Osteoblast (primary cell): ENCODE results near the gene PHF2. TPM values are rescaled to one million over a fixed set of nuclear protein-coding genes. Genes with fewer than 3 reads are reported as not detected.

Experiments
- DNase-seq: peaks from one replicate; pipeline ENCODE4 v3.0.0; 2011; ENCODE audit warnings: low spot score, mixed read lengths; ENCODE audit not compliant: insufficient read length; ENCODE audit errors: missing footprints
- H2AFZ ChIP-seq: 2 replicates; pipeline ENCODE4 v1.6.0; 2011; ENCODE audit warnings: mild to moderate bottlenecking, low read length
- H3K27ac ChIP-seq: 2 replicates; pipeline ENCODE4 v1.5.1; 2011; ENCODE audit warnings: mild to moderate bottlenecking, low read depth, low read length, moderate library complexity
- H3K27me3 ChIP-seq: 2 replicates; pipeline ENCODE4 v1.6.0; 2012; ENCODE audit warnings: mild to moderate bottlenecking, control low read depth, inconsistent platforms, low read length, moderate library complexity; ENCODE audit not compliant: insufficient read depth
- H3K36me3 ChIP-seq: 2 replicates; pipeline ENCODE4 v1.5.1; 2011; ENCODE audit warnings: mild to moderate bottlenecking, low read length, control low read depth, moderate library complexity; ENCODE audit not compliant: insufficient read depth
- H3K4me1 ChIP-seq: 2 replicates; pipeline ENCODE4 v1.5.1; 2011; ENCODE audit warnings: mild to moderate bottlenecking, low read length, control low read depth, moderate library complexity; ENCODE audit not compliant: insufficient read depth
- H3K4me2 ChIP-seq: 2 replicates; pipeline ENCODE4 v1.6.0; 2011; ENCODE audit warnings: mild to moderate bottlenecking, low read length; ENCODE audit not compliant: insufficient read depth
- H3K4me3 ChIP-seq: fragments of 200-600 bp; sonication (generic); 3 replicates; pipeline ENCODE4 v1.5.1; 2012; ENCODE audit warnings: mild to moderate bottlenecking, low read length, inconsistent platforms; ENCODE audit not compliant: insufficient read depth
- H3K79me2 ChIP-seq: 2 replicates; pipeline ENCODE4 v1.6.0; 2012; ENCODE audit warnings: mild to moderate bottlenecking, low read length, control low read depth, inconsistent platforms; ENCODE audit not compliant: insufficient read depth
- H3K9me3 ChIP-seq: 2 replicates; pipeline ENCODE4 v1.5.1; 2011; ENCODE audit warnings: low read depth, low read length, control low read depth
- H4K20me1 ChIP-seq: 2 replicates; pipeline ENCODE4 v1.6.0; 2012; ENCODE audit warnings: mild to moderate bottlenecking, low read length, control low read depth; ENCODE audit not compliant: insufficient read depth
- total RNA-seq: library from RNA; depleted of rRNA; stranded (reverse); fragments of >200 nt; gene quantifications from 2 replicates; pipeline ENCODE4 v1.2.3, GENCODE V29; 2012
- TF ChIP-seq, protein P1 (sequence below): IDR thresholded peaks from 2 replicates; pipeline ENCODE4 v1.5.1; 2011; ENCODE audit warnings: mild to moderate bottlenecking, low read depth, low read length, moderate library complexity; ENCODE audit errors: extremely low read depth

PHF2 gene
- total RNA-seq, 1 donor = 14.8 TPM

DNA sequence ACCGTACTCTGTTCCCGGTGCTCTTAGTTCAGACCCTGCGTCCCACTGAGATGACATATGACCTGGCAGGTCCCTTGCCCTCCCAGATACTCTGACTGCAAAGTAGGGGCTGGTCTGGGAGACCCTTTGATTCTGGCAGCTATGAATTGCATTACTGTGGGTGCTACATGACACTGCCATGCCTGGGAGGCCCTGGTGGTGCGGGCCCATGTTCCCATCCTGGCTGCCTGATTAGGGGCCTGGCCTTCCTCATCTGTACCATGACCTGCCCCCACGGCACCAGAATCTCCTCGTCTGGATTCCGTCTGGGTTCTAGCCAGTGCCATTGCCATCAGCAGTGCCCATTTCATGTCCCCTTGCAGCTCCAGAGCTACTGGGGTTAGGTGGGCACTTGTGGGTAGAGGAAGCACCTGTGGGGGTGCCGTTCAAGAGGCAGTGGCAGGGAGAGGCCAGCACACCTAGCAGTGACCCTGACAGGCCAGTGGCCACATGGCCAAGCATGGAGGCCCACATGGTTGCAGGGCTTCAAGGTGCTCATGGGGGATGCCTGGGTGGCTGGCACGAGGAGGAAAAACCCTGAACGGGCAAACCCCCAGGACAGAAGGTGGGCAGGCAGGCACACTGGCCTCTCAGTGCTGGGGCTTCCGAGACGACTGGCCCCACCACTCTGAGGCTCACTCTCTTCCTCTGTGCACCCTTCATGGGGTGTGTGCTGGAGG is 69.7 kb downstream of the PHF2 start:
- Histone ChIP-seq H3K36me3 (peaks cover 25% of the 10 kb centered on the region), H3K79me2 (no peaks in the 10 kb centered on the region), H3K9me3 (no peaks in the 10 kb centered on the region), H3K4me3 (no peak overlapping the region), H2AFZ (no peak overlapping the region), H4K20me1 (peaks cover 8% of the 10 kb centered on the region), H3K4me1 (peaks cover 7% of the 10 kb centered on the region), H3K4me2 (no peak overlapping the region), H3K27me3 (no peaks in the 10 kb centered on the region), H3K27ac (no peak overlapping the region)
- DNase-seq = no peak
- TF ChIP-seq, protein P1, sequence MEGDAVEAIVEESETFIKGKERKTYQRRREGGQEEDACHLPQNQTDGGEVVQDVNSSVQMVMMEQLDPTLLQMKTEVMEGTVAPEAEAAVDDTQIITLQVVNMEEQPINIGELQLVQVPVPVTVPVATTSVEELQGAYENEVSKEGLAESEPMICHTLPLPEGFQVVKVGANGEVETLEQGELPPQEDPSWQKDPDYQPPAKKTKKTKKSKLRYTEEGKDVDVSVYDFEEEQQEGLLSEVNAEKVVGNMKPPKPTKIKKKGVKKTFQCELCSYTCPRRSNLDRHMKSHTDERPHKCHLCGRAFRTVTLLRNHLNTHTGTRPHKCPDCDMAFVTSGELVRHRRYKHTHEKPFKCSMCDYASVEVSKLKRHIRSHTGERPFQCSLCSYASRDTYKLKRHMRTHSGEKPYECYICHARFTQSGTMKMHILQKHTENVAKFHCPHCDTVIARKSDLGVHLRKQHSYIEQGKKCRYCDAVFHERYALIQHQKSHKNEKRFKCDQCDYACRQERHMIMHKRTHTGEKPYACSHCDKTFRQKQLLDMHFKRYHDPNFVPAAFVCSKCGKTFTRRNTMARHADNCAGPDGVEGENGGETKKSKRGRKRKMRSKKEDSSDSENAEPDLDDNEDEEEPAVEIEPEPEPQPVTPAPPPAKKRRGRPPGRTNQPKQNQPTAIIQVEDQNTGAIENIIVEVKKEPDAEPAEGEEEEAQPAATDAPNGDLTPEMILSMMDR = no peak

DNA sequence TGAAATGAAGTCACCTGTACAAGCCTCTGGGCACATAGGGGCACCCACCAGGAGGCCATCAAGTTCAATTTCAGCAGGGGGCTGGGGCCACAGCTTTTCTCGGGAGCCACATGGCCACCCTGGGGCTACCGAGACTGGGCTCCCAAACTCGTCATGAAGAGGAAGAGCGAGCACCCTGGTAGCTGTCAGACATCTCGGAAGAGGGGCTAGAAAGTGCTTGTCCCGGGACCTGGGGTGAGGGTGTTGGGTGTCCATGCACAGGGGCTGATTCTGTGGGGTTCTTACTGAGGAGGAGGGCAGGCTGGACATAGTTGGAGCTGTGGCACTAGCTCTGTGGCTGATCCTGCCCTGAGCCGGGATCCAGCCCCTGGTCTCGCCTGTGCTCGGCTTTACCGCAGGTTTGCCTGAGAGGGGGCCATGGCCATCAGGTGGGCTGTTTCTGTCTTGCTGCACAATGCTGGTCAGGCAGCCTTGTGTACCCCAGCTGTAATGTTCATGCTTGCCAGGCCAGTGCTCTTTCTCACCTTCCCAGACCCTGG is 70.3 kb downstream of the PHF2 start:
- Histone ChIP-seq H3K9me3 (no peaks in the 10 kb centered on the region), H2AFZ (no peak overlapping the region), H3K79me2 (no peaks in the 10 kb centered on the region), H4K20me1 (peaks cover 8% of the 10 kb centered on the region), H3K4me1 (peaks cover 7% of the 10 kb centered on the region), H3K36me3 (peaks cover 25% of the 10 kb centered on the region), H3K4me3 (no peak overlapping the region), H3K4me2 (no peak overlapping the region), H3K27me3 (no peaks in the 10 kb centered on the region), H3K27ac (no peak overlapping the region)
- TF ChIP-seq, protein P1 = no peak
- DNase-seq = no peak

DNA sequence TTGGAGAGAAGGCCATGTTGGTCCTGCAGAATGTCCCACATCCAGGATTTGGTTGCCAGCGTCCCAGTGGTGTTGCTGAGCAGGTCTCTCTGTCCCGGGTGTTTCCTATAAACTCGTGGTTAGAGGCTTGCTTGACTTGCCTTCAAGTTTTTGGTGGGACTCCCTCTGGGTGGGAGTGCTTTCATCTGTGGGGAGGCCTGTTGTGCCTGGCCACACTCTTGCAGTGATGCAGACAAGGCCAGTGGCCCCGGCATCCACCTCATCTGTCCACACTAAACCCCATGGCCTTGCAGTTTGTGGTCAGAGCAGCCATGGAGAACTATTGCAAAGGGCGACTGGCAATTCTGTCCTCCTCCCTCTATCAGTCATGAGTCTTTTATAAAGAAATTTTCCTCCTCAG is 71.8 kb downstream of the PHF2 start:
- Histone ChIP-seq H3K9me3 (no peaks in the 10 kb centered on the region), H3K79me2 (no peaks in the 10 kb centered on the region), H3K4me2 (no peak overlapping the region), H3K27me3 (no peaks in the 10 kb centered on the region), H3K27ac (no peak overlapping the region), H4K20me1 (peaks cover 6% of the 10 kb centered on the region), H3K4me1 (peaks cover 2% of the 10 kb centered on the region), H2AFZ (no peak overlapping the region), H3K36me3 (peaks cover 25% of the 10 kb centered on the region), H3K4me3 (no peak overlapping the region)
- TF ChIP-seq, protein P1 = no peak
- no peak for DNase-seq

DNA sequence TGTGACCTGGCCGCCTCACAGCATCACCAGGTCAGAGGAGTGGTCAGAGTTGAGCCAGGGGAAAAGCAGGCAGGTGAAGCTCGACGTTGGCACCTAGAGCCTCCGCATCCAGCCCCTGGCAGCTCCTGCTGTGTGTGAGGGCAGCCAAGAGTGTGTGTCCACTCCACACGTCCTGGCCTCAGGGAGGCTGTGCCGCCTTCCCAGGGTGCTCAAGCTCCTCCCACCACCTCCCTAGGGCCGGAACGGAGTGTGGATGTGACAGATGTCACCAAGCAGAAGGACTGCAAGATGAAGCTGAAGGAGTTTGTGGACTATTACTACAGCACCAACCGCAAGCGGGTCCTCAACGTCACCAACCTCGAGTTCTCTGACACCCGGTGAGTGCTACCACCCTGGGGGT is 72.5 kb downstream of the PHF2 start:
- Histone ChIP-seq H4K20me1 (no peaks in the 10 kb centered on the region), H3K79me2 (no peaks in the 10 kb centered on the region), H3K4me3 (no peak overlapping the region), H2AFZ (no peak overlapping the region), H3K27ac (no peak overlapping the region), H3K4me2 (no peak overlapping the region), H3K4me1 (no peaks in the 10 kb centered on the region), H3K9me3 (no peaks in the 10 kb centered on the region), H3K36me3 (peaks cover 19% of the 10 kb centered on the region), H3K27me3 (no peaks in the 10 kb centered on the region)
- DNase-seq = peak; percentile 15
- TF ChIP-seq, protein P1 = no peak
